Measurements from ENCODE around the gene GPAM.
"Not testable (repeated sequence)": the region's sequence is repeated elsewhere in the genome, so short reads cannot be mapped to it uniquely, and the experiment has no call there.

GPAM gene

GRCh38 chr10:112201334-112201733, 17.8 kb upstream of the GPAM start:
- TF ChIP-seq CTCF (IDR thresholded peaks at IDR 0.05), result no peak

GRCh38 chr10:112200259-112200658, 16.7 kb upstream of the GPAM start:
- H3K4me3 ChIP-seq; DNase-seq; intact Hi-C loops (cut with DNase I; ENCODE audit: low total_unique reads); H3K27ac ChIP-seq; H3K27me3 ChIP-seq; H3K36me3 ChIP-seq; H3K9me3 ChIP-seq; H3K4me1 ChIP-seq: not testable (repeated sequence)

More at GRCh38 chr10:112201334-112201733, 17.8 kb upstream of the GPAM start:
- Histone ChIP-seq H3K4me1 (no peaks in the 10 kb centered on the region), H3K9me3 (no peaks in the 10 kb centered on the region), H3K27ac (no peak overlapping the region), H3K4me3 (no peak overlapping the region), H3K27me3 (no peaks in the 10 kb centered on the region), H3K36me3 (no peaks in the 10 kb centered on the region)
- intact Hi-C loops (cut with DNase I; ENCODE audit: low total_unique reads), result no loop called here
- no peak for DNase-seq

GRCh38 chr10:112197662-112198061, 14.1 kb upstream of the GPAM start:
- H3K4me1 ChIP-seq, result peaks cover 0 to 20% (median 2%) of the 10 kb centered on the region in 4 donors
- H3K4me3 ChIP-seq; H3K27ac ChIP-seq; H3K9me3 ChIP-seq; DNase-seq; H3K27me3 ChIP-seq; H3K36me3 ChIP-seq; intact Hi-C loops (cut with DNase I; ENCODE audit: low total_unique reads): not testable (repeated sequence)

GRCh38 chr10:112195224-112195623, 11.7 kb upstream of the GPAM start:
- no peak for DNase-seq
- Histone ChIP-seq H3K27me3 (no peaks in the 10 kb centered on the region), H3K9me3 (no peaks in the 10 kb centered on the region), H3K4me3 (peak overlapping the region in 1 of 2 donors; percentile 5), H3K4me1 (peaks cover 0 to 32% (median 6%) of the 10 kb centered on the region in 4 donors), H3K36me3 (no peaks in the 10 kb centered on the region), H3K27ac (peak overlapping the region; percentile 21 to 56)
- intact Hi-C loops (cut with DNase I; ENCODE audit: low total_unique reads), result no loop called here
- no peak for TF ChIP-seq CTCF (IDR thresholded peaks at IDR 0.05)

- TF ChIP-seq CTCF (IDR thresholded peaks at IDR 0.05), result no peak
- H3K27me3 ChIP-seq, result no peaks in the 10 kb centered on the region
- H3K9me3 ChIP-seq, result no peaks in the 10 kb centered on the region
- intact Hi-C loops (cut with DNase I; ENCODE audit: low total_unique reads), result loop anchor here (5.0 kb wide), 1 partner anchor 116 kb away; no protein-coding TSS in a partner anchor
- no peaks in the 10 kb centered on the region for H3K36me3 ChIP-seq
- DNase-seq, result no peak
- no peak overlapping the region for H3K27ac ChIP-seq
- H3K4me3 ChIP-seq, result no peak overlapping the region
- H3K4me1 ChIP-seq, result peaks cover 4 to 44% (median 6%) of the 10 kb centered on the region in 4 donors
Observed at GRCh38 chr10:112191791-112192190, 8.2 kb upstream of the GPAM start.

GRCh38 chr10:112191041-112191590, 7.6 kb upstream of the GPAM start:
- Histone ChIP-seq H3K4me3 (no peak overlapping the region), H3K27ac (peak overlapping the region in 1 of 2 donors; percentile 48), H3K9me3 (no peaks in the 10 kb centered on the region), H3K36me3 (no peaks in the 10 kb centered on the region), H3K27me3 (no peaks in the 10 kb centered on the region), H3K4me1 (peaks cover 4 to 44% (median 6%) of the 10 kb centered on the region in 4 donors)
- TF ChIP-seq CTCF (IDR thresholded peaks at IDR 0.05), result no peak
- DNase-seq, result no peak
- intact Hi-C loops (cut with DNase I; ENCODE audit: low total_unique reads), result loop anchor here (5.0 kb wide), 1 partner anchor 116 kb away; no protein-coding TSS in a partner anchor

GRCh38 chr10:112189465-112189864, 5.9 kb upstream of the GPAM start:
- H3K9me3 ChIP-seq, result no peaks in the 10 kb centered on the region
- intact Hi-C loops (cut with DNase I; ENCODE audit: low total_unique reads), result no loop called here
- H3K36me3 ChIP-seq, result no peaks in the 10 kb centered on the region
- H3K27me3 ChIP-seq, result no peaks in the 10 kb centered on the region
- no peak for TF ChIP-seq CTCF (IDR thresholded peaks at IDR 0.05)
- H3K4me3 ChIP-seq, result no peak overlapping the region
- peaks cover 0 to 36% (median 5%) of the 10 kb centered on the region in 4 donors for H3K4me1 ChIP-seq
- H3K27ac ChIP-seq, result peak overlapping the region in 1 of 2 donors; percentile 48
- no peak for DNase-seq
